ENCODE data around the gene RNF123. TPM values are rescaled to one million over a fixed set of nuclear protein-coding genes. Genes with fewer than 3 reads are reported as not detected.

The RNF123 gene
- total and polyA plus RNA-seq, 2 experiments from 2014 or later: 14.6 to 32.5 TPM

- Histone ChIP-seq H3K36me3 (ENCODE audit: insufficient read depth) (peaks cover 9% of the 10 kb centered on the region; the same call in 1 of the 2 replicates), H3K27ac (ENCODE audit: low read depth) (no peak overlapping the region), H3K27me3 (ENCODE audit: insufficient read depth) (no peaks in the 10 kb centered on the region), H3K4me1 (ENCODE audit: insufficient read depth) (peaks cover 15% of the 10 kb centered on the region), H4K20me1 (replicated peaks; ENCODE audit: insufficient read depth) (peaks cover 16% of the 10 kb centered on the region; the same call in 1 of the 2 replicates), H3F3A (replicated peaks; ENCODE audit: low read depth) (no peaks in the 10 kb centered on the region), H2AFZ (no peak overlapping the region), H3K79me2 (replicated peaks; ENCODE audit: insufficient read depth) (peaks cover 11% of the 10 kb centered on the region), H3K9me2 (ENCODE audit: insufficient read depth) (no peaks in the 10 kb centered on the region), H3K4me3 (no peak overlapping the region), H3K4me2 (no peak overlapping the region)
- H3K27ac Mint-ChIP-seq: no peak overlapping the region
- peaks cover 9% of the 10 kb centered on the region for H3K27me3 Mint-ChIP-seq (ENCODE audit: insufficient read depth, low read depth, poor library complexity)
- TF ChIP-seq POLR2AphosphoS5 (IDR thresholded peaks at IDR 0.05; ENCODE audit: low read depth) (no peak), ZNF331 (CRISPR knock-in tag; IDR thresholded peaks at IDR 0.05; ENCODE audit: low read depth) (no peak), JUNB (IDR thresholded peaks at IDR 0.05; ENCODE audit: unreplicated experiment) (no peak), REST (IDR thresholded peaks at IDR 0.05; ENCODE audit: unreplicated experiment) (no peak), CREB1 (CRISPR knock-in tag; IDR thresholded peaks at IDR 0.05; ENCODE audit: low read depth) (no peak), EZH2phosphoT487 (IDR thresholded peaks at IDR 0.05; ENCODE audit: unreplicated experiment) (no peak), ETS1 (IDR thresholded peaks at IDR 0.05) (no peak), NANOG (IDR thresholded peaks at IDR 0.05; ENCODE audit: borderline replicate concordance) (no peak), EZH2 (IDR thresholded peaks at IDR 0.05; ENCODE audit: low read depth, unreplicated experiment) (no peak), CTCF (conservative IDR thresholded peaks at IDR 0.05; ENCODE audit: low read depth in 2 of 2) (no peak), ZNF462 (CRISPR knock-in tag; IDR thresholded peaks at IDR 0.05) (no peak), ZNF114 (CRISPR knock-in tag; IDR thresholded peaks at IDR 0.05) (no peak), STAT1 (IDR thresholded peaks at IDR 0.05; ENCODE audit: unreplicated experiment) (no peak)
- no peak for ATAC-seq
- peaks cover 47% of the 10 kb centered on the region for H3K36me3 Mint-ChIP-seq (ENCODE audit: low read depth)
- H3K9me3 Mint-ChIP-seq: no peaks in the 10 kb centered on the region
- peaks cover 22% of the 10 kb centered on the region for H3K4me1 Mint-ChIP-seq
- DNase-seq (ENCODE audit: low spot score): no peak
- H3K4me3 Mint-ChIP-seq: peak overlapping the region; percentile 39; the same call in 2 of the 3 replicates
Observed at GRCh38 chr3:49675912-49676311, 13.4 kb upstream of the RNF123 start.

Data from GM23338 (cell line).